HUES48 (cell line): Measurements from ENCODE around the gene WBP2NL.

Experiments
- H3K27ac ChIP-seq: one replicate; pipeline ENCODE4 v1.7.0; 2013; ENCODE audit warnings: low read depth, low read length, inconsistent platforms
- H3K27me3 ChIP-seq: 2 replicates; pipeline ENCODE4 v1.6.1; 2013; ENCODE audit warnings: mild to moderate bottlenecking, low read length; ENCODE audit not compliant: control insufficient read depth, insufficient read depth
- H3K36me3 ChIP-seq: 2 replicates; pipeline ENCODE4 v1.6.1; 2013; ENCODE audit warnings: low read length; ENCODE audit not compliant: control insufficient read depth, insufficient read depth
- H3K4me1 ChIP-seq: 2 replicates; pipeline ENCODE4 v1.6.1; 2013; ENCODE audit warnings: mild to moderate bottlenecking, low read length; ENCODE audit not compliant: control insufficient read depth, insufficient read depth
- H3K4me3 ChIP-seq: 2 replicates; pipeline ENCODE4 v1.5.1; 2013; ENCODE audit warnings: mild to moderate bottlenecking, low read depth, low read length
- H3K9ac ChIP-seq: 2 replicates; pipeline ENCODE4 v1.6.1; 2013; ENCODE audit warnings: mild to moderate bottlenecking, low read depth, low read length, moderate library complexity
- H3K9me3 ChIP-seq: 2 replicates; pipeline ENCODE4 v1.6.1; 2013; ENCODE audit warnings: low read length; ENCODE audit not compliant: control insufficient read depth, insufficient read depth

WBP2NL gene

GRCh38 chr22:42073621-42074041 lies 75.0 kb downstream of the WBP2NL start:
- H3K4me3 ChIP-seq, result peak overlapping the region; percentile 56; the same call in 1 of the 2 replicates
- H3K27me3 ChIP-seq, result peaks cover 7% of the 10 kb centered on the region; the same call in 1 of the 2 replicates
- H3K9me3 ChIP-seq, result no peaks in the 10 kb centered on the region
- peaks cover 4% of the 10 kb centered on the region; the same call in 1 of the 2 replicates for H3K36me3 ChIP-seq
- H3K27ac ChIP-seq, result no peak overlapping the region
- H3K4me1 ChIP-seq, result peaks cover 9% of the 10 kb centered on the region
- H3K9ac ChIP-seq, result peak overlapping the region; percentile 64; the same call in 1 of the 2 replicates

- H3K4me1 ChIP-seq, result peaks cover 13% of the 10 kb centered on the region
- H3K27ac ChIP-seq, result no peak within 1 kb of the TSS
- peak within 1 kb of the TSS; percentile 64; the same call in 1 of the 2 replicates for H3K9ac ChIP-seq
- peaks cover 4% of the 10 kb centered on the region; the same call in 1 of the 2 replicates for H3K36me3 ChIP-seq
- H3K4me3 ChIP-seq, result peak within 1 kb of the TSS; percentile 56
- peaks cover 7% of the 10 kb centered on the region; the same call in 1 of the 2 replicates for H3K27me3 ChIP-seq
- no peaks in the 10 kb centered on the region for H3K9me3 ChIP-seq
Measured at GRCh38 chr22:42074132-42074811, 75.7 kb downstream of the WBP2NL start, which contains the start of gene PHETA2. Gene PHETA2, plus strand, starts transcription at chr22:42074248. Its CDS starts 3,046 bp downstream, at chr22:42077294.

- Histone ChIP-seq H3K27ac (no peak overlapping the region), H3K9me3 (no peaks in the 10 kb centered on the region), H3K4me1 (peaks cover 9% of the 10 kb centered on the region), H3K27me3 (peaks cover 7% of the 10 kb centered on the region; the same call in 1 of the 2 replicates), H3K9ac (no peak overlapping the region), H3K36me3 (peaks cover 4% of the 10 kb centered on the region; the same call in 1 of the 2 replicates), H3K4me3 (peak overlapping the region; percentile 56; the same call in 1 of the 2 replicates)
Measured at GRCh38 chr22:42074846-42075676, 76.5 kb downstream of the WBP2NL start.

GRCh38 chr22:42076764-42077485 lies 78.3 kb downstream of the WBP2NL start:
- Histone ChIP-seq H3K27ac (no peak overlapping the region), H3K9me3 (no peaks in the 10 kb centered on the region), H3K4me1 (peaks cover 7% of the 10 kb centered on the region; the same call in 1 of the 2 replicates)

GRCh38 chr22:42077486-42078125 lies 79.0 kb downstream of the WBP2NL start:
- no peak overlapping the region for H3K4me3 ChIP-seq
- H3K36me3 ChIP-seq, result peaks cover 11% of the 10 kb centered on the region; the same call in 1 of the 2 replicates
- H3K27me3 ChIP-seq, result peaks cover 7% of the 10 kb centered on the region; the same call in 1 of the 2 replicates
- no peak overlapping the region for H3K27ac ChIP-seq
- H3K9ac ChIP-seq, result no peak overlapping the region
- peaks cover 7% of the 10 kb centered on the region; the same call in 1 of the 2 replicates for H3K4me1 ChIP-seq
- H3K9me3 ChIP-seq, result no peaks in the 10 kb centered on the region

More at GRCh38 chr22:42076764-42077485, 78.3 kb downstream of the WBP2NL start:
- Histone ChIP-seq H3K27me3 (peaks cover 7% of the 10 kb centered on the region; the same call in 1 of the 2 replicates), H3K36me3 (peaks cover 7% of the 10 kb centered on the region; the same call in 1 of the 2 replicates), H3K4me3 (no peak overlapping the region), H3K9ac (no peak overlapping the region)
